ENCODE data around the gene CCDC12. TPM values are rescaled to one million over a fixed set of nuclear protein-coding genes. Genes with fewer than 3 reads are reported as not detected.

The CCDC12 gene
- total and polyA plus RNA-seq, 9 of the 15 experiments (the other 6 are each of a cell fraction or from before 2014, with no cell fraction given): 8.9 to 201 (median 86.9) TPM

GRCh38 chr3:46987743-46988401 lies 11.3 kb upstream of the CCDC12 start (continued):
- TF ChIP-seq, protein P1, sequence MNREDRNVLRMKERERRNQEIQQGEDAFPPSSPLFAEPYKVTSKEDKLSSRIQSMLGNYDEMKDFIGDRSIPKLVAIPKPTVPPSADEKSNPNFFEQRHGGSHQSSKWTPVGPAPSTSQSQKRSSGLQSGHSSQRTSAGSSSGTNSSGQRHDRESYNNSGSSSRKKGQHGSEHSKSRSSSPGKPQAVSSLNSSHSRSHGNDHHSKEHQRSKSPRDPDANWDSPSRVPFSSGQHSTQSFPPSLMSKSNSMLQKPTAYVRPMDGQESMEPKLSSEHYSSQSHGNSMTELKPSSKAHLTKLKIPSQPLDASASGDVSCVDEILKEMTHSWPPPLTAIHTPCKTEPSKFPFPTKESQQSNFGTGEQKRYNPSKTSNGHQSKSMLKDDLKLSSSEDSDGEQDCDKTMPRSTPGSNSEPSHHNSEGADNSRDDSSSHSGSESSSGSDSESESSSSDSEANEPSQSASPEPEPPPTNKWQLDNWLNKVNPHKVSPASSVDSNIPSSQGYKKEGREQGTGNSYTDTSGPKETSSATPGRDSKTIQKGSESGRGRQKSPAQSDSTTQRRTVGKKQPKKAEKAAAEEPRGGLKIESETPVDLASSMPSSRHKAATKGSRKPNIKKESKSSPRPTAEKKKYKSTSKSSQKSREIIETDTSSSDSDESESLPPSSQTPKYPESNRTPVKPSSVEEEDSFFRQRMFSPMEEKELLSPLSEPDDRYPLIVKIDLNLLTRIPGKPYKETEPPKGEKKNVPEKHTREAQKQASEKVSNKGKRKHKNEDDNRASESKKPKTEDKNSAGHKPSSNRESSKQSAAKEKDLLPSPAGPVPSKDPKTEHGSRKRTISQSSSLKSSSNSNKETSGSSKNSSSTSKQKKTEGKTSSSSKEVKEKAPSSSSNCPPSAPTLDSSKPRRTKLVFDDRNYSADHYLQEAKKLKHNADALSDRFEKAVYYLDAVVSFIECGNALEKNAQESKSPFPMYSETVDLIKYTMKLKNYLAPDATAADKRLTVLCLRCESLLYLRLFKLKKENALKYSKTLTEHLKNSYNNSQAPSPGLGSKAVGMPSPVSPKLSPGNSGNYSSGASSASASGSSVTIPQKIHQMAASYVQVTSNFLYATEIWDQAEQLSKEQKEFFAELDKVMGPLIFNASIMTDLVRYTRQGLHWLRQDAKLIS (CRISPR knock-in tag; IDR thresholded peaks at IDR 0.05): peak; percentile 55; the same call in 1 of the 2 replicates
- peak in 1 of 2 experiments; percentile 46; a peak in 1 of 3 replicates for TF ChIP-seq CBX3 (IDR thresholded peaks at IDR 0.05; ENCODE audit: borderline replicate concordance in 1 of 2, low read length in 2 of 2)
- peak; percentile 67 for TF ChIP-seq E2F3 (CRISPR knock-in tag; IDR thresholded peaks at IDR 0.05)
- TF ChIP-seq, protein P2, sequence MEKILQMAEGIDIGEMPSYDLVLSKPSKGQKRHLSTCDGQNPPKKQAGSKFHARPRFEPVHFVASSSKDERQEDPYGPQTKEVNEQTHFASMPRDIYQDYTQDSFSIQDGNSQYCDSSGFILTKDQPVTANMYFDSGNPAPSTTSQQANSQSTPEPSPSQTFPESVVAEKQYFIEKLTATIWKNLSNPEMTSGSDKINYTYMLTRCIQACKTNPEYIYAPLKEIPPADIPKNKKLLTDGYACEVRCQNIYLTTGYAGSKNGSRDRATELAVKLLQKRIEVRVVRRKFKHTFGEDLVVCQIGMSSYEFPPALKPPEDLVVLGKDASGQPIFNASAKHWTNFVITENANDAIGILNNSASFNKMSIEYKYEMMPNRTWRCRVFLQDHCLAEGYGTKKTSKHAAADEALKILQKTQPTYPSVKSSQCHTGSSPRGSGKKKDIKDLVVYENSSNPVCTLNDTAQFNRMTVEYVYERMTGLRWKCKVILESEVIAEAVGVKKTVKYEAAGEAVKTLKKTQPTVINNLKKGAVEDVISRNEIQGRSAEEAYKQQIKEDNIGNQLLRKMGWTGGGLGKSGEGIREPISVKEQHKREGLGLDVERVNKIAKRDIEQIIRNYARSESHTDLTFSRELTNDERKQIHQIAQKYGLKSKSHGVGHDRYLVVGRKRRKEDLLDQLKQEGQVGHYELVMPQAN (IDR thresholded peaks at IDR 0.05; ENCODE audit: borderline replicate concordance): peak; percentile 68
- no peak for TF ChIP-seq CBX8 (IDR thresholded peaks at IDR 0.05; ENCODE audit: borderline replicate concordance, extremely low read depth, low read depth, low read length, poor library complexity, severe bottlenecking)
- TF ChIP-seq ARID2 (IDR thresholded peaks at IDR 0.05): peak; percentile 39; the same call in 1 of the 2 replicates
- peak; percentile 43; the same call in 1 of the 2 replicates for TF ChIP-seq BHLHE40 (IDR thresholded peaks at IDR 0.05; ENCODE audit: low read length)
- peak; percentile 81 for TF ChIP-seq PCBP1 (IDR thresholded peaks at IDR 0.05; ENCODE audit: low read depth, low read length, poor library complexity, severe bottlenecking)
- peak; percentile 40; the same call in 1 of the 2 replicates for TF ChIP-seq USF1 (CRISPR knock-in tag; IDR thresholded peaks at IDR 0.05)
- TF ChIP-seq LEF1 (IDR thresholded peaks at IDR 0.05): peak; percentile 98
- 0 out of 2 replicates have a peak, but pooled peaks have one; percentile 13 for TF ChIP-seq SMC3 (conservative IDR thresholded peaks at IDR 0.05; ENCODE audit: insufficient read depth, low read depth, low read length)
- TF ChIP-seq MIER1 (IDR thresholded peaks at IDR 0.05; ENCODE audit: low read depth): peak; percentile 61; the same call in 1 of the 2 replicates
- TF ChIP-seq SUPT5H (IDR thresholded peaks at IDR 0.05): peak; percentile 84
- no peak for TF ChIP-seq HNRNPUL1 (IDR thresholded peaks at IDR 0.05; ENCODE audit: low read length)
- TF ChIP-seq, protein P3, sequence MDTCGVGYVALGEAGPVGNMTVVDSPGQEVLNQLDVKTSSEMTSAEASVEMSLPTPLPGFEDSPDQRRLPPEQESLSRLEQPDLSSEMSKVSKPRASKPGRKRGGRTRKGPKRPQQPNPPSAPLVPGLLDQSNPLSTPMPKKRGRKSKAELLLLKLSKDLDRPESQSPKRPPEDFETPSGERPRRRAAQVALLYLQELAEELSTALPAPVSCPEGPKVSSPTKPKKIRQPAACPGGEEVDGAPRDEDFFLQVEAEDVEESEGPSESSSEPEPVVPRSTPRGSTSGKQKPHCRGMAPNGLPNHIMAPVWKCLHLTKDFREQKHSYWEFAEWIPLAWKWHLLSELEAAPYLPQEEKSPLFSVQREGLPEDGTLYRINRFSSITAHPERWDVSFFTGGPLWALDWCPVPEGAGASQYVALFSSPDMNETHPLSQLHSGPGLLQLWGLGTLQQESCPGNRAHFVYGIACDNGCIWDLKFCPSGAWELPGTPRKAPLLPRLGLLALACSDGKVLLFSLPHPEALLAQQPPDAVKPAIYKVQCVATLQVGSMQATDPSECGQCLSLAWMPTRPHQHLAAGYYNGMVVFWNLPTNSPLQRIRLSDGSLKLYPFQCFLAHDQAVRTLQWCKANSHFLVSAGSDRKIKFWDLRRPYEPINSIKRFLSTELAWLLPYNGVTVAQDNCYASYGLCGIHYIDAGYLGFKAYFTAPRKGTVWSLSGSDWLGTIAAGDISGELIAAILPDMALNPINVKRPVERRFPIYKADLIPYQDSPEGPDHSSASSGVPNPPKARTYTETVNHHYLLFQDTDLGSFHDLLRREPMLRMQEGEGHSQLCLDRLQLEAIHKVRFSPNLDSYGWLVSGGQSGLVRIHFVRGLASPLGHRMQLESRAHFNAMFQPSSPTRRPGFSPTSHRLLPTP (IDR thresholded peaks at IDR 0.05; ENCODE audit: borderline replicate concordance, extremely low read depth, insufficient read length): peak; percentile 57
